ENCODE results near the gene SPATA17.

The SPATA17 gene

GRCh38 chr1:217856342-217857034, 225.3 kb downstream of the SPATA17 start:
- in situ Hi-C loops (cut with HindIII; ENCODE audit: low sequenced_read_pairs), result no loop called here
- no peak for TF ChIP-seq CTCF (IDR thresholded peaks at IDR 0.05; ENCODE audit: low read depth, low read length, missing control alignments)
- no peak overlapping the region for H3K4me3 ChIP-seq (ENCODE audit: low read depth, low read length)
- no peak for DNase-seq (ENCODE audit: low read depth)

GRCh38 chr1:217857061-217857460, 225.9 kb downstream of the SPATA17 start:
- DNase-seq (ENCODE audit: low read depth), result peak; percentile 9
- H3K4me3 ChIP-seq (ENCODE audit: low read depth, low read length), result no peak overlapping the region
- no peak for TF ChIP-seq CTCF (IDR thresholded peaks at IDR 0.05; ENCODE audit: low read depth, low read length, missing control alignments)
- in situ Hi-C loops (cut with HindIII; ENCODE audit: low sequenced_read_pairs), result no loop called here

GRCh38 chr1:217861658-217862057, 230.5 kb downstream of the SPATA17 start:
- in situ Hi-C loops (cut with HindIII; ENCODE audit: low sequenced_read_pairs), result no loop called here
- DNase-seq (ENCODE audit: low read depth), result no peak
- H3K4me3 ChIP-seq (ENCODE audit: low read depth, low read length), result no peak overlapping the region
- TF ChIP-seq CTCF (IDR thresholded peaks at IDR 0.05; ENCODE audit: low read depth, low read length, missing control alignments), result no peak

GRCh38 chr1:217867446-217867995, 236.4 kb downstream of the SPATA17 start:
- in situ Hi-C loops (cut with HindIII; ENCODE audit: low sequenced_read_pairs), result no loop called here
- no peak overlapping the region for H3K4me3 ChIP-seq (ENCODE audit: low read depth, low read length)
- TF ChIP-seq CTCF (IDR thresholded peaks at IDR 0.05; ENCODE audit: low read depth, low read length, missing control alignments), result no peak
- no peak for DNase-seq (ENCODE audit: low read depth)

GRCh38 chr1:217871955-217872354, 240.8 kb downstream of the SPATA17 start:
- no peak overlapping the region for H3K4me3 ChIP-seq (ENCODE audit: low read depth, low read length)
- no peak for TF ChIP-seq CTCF (IDR thresholded peaks at IDR 0.05; ENCODE audit: low read depth, low read length, missing control alignments)
- DNase-seq (ENCODE audit: low read depth), result no peak
- in situ Hi-C loops (cut with HindIII; ENCODE audit: low sequenced_read_pairs), result no loop called here

GRCh38 chr1:217875229-217875628, 244.1 kb downstream of the SPATA17 start:
- in situ Hi-C loops (cut with HindIII; ENCODE audit: low sequenced_read_pairs), result no loop called here
- no peak for TF ChIP-seq CTCF (IDR thresholded peaks at IDR 0.05; ENCODE audit: low read depth, low read length, missing control alignments)
- DNase-seq (ENCODE audit: low read depth), result no peak

More at GRCh38 chr1:217875229-217875628, 244.1 kb downstream of the SPATA17 start:
- H3K4me3 ChIP-seq (ENCODE audit: low read depth, low read length), result no peak overlapping the region

All from astrocyte of the cerebellum (primary cell).